HL-60 (cell line): ENCODE measurements around the gene CHD1.

Experiments used
- DNase-seq, 2 experiments: peaks; one replicate each; pipeline ENCODE4 v3.0.0-alpha.2; 2010 to 2020; ENCODE audit warnings: low read depth in 1 of 2, low spot score in 1 of 2
- H3K27ac ChIP-seq: fragments of 250-450 bp; sonication (Bioruptor Pico); replicated peaks from 2 replicates; pipeline ENCODE4 v1.5.1; 2020; ENCODE audit warnings: mild to moderate bottlenecking, moderate library complexity
- H3K27me3 ChIP-seq: fragments of 250-450 bp; sonication (Bioruptor Pico); 2 replicates; pipeline ENCODE4 v1.5.1; 2021; ENCODE audit warnings: mild to moderate bottlenecking, moderate library complexity; ENCODE audit not compliant: insufficient read depth, poor library complexity, severe bottlenecking
- H3K4me3 ChIP-seq: replicated peaks from 2 replicates; pipeline ENCODE4 v1.5.1; 2011; ENCODE audit warnings: mild to moderate bottlenecking, control low read depth, low read length; ENCODE audit not compliant: insufficient read depth
- GABPA ChIP-seq: IDR thresholded peaks from 2 replicates; pipeline ENCODE4 v1.6.1; 2012; ENCODE audit warnings: low read depth
- POLR2AphosphoS5 ChIP-seq: IDR thresholded peaks from 2 replicates; pipeline ENCODE4 v1.6.1; 2012; ENCODE audit warnings: low read depth
- SPI1 ChIP-seq: IDR thresholded peaks from 2 replicates; pipeline ENCODE4 v1.6.1; 2012; ENCODE audit warnings: low read depth, mild to moderate bottlenecking, borderline replicate concordance
- TF ChIP-seq, protein P1 (sequence below): IDR thresholded peaks from one replicate; pipeline ENCODE4 v1.5.1; 2011; ENCODE audit warnings: low read length, control low read depth, inconsistent platforms; ENCODE audit not compliant: insufficient read depth
- TF ChIP-seq, protein P2 (sequence below): IDR thresholded peaks from 2 replicates; pipeline ENCODE4 v1.6.1; 2012; ENCODE audit warnings: low read depth; ENCODE audit not compliant: insufficient replicate concordance

CHD1 gene

GRCh38 chr5:98846520-98846919, 82.3 kb downstream of the CHD1 start:
- DNase-seq: no peak
- Histone ChIP-seq H3K4me3 (no peak overlapping the region), H3K27ac (no peak overlapping the region), H3K27me3 (no peaks in the 10 kb centered on the region)
- TF ChIP-seq GABPA (no peak), POLR2AphosphoS5 (no peak), SPI1 (no peak)
- TF ChIP-seq, protein P1, sequence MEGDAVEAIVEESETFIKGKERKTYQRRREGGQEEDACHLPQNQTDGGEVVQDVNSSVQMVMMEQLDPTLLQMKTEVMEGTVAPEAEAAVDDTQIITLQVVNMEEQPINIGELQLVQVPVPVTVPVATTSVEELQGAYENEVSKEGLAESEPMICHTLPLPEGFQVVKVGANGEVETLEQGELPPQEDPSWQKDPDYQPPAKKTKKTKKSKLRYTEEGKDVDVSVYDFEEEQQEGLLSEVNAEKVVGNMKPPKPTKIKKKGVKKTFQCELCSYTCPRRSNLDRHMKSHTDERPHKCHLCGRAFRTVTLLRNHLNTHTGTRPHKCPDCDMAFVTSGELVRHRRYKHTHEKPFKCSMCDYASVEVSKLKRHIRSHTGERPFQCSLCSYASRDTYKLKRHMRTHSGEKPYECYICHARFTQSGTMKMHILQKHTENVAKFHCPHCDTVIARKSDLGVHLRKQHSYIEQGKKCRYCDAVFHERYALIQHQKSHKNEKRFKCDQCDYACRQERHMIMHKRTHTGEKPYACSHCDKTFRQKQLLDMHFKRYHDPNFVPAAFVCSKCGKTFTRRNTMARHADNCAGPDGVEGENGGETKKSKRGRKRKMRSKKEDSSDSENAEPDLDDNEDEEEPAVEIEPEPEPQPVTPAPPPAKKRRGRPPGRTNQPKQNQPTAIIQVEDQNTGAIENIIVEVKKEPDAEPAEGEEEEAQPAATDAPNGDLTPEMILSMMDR: no peak
- TF ChIP-seq, protein P2, sequence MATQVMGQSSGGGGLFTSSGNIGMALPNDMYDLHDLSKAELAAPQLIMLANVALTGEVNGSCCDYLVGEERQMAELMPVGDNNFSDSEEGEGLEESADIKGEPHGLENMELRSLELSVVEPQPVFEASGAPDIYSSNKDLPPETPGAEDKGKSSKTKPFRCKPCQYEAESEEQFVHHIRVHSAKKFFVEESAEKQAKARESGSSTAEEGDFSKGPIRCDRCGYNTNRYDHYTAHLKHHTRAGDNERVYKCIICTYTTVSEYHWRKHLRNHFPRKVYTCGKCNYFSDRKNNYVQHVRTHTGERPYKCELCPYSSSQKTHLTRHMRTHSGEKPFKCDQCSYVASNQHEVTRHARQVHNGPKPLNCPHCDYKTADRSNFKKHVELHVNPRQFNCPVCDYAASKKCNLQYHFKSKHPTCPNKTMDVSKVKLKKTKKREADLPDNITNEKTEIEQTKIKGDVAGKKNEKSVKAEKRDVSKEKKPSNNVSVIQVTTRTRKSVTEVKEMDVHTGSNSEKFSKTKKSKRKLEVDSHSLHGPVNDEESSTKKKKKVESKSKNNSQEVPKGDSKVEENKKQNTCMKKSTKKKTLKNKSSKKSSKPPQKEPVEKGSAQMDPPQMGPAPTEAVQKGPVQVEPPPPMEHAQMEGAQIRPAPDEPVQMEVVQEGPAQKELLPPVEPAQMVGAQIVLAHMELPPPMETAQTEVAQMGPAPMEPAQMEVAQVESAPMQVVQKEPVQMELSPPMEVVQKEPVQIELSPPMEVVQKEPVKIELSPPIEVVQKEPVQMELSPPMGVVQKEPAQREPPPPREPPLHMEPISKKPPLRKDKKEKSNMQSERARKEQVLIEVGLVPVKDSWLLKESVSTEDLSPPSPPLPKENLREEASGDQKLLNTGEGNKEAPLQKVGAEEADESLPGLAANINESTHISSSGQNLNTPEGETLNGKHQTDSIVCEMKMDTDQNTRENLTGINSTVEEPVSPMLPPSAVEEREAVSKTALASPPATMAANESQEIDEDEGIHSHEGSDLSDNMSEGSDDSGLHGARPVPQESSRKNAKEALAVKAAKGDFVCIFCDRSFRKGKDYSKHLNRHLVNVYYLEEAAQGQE: no peak

DNA sequence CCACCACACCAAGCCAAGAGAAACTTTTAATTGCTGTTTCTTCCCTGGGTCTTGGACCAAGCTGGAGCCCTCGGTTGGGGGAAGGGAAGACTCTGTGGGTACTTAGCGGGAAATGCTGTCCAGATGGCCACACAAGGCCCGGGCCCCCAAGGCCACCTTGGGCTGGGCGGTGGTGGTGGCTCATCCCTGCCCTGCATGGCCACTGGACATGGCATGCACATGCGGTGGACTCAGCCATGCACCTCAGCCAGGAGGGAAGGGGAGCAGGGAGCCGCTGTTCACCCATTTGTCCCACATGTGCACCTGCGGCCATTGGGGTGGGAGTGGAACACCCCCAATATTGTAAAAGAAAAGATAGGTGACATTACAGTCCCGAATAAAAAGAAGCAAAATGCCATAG, 82.9 kb downstream of the CHD1 start:
- Histone ChIP-seq H3K27me3 (no peaks in the 10 kb centered on the region), H3K27ac (no peak overlapping the region), H3K4me3 (no peak overlapping the region)
- no peak for DNase-seq
- TF ChIP-seq, protein P1: no peak
- TF ChIP-seq, protein P2: no peak
- TF ChIP-seq GABPA: no peak
- no peak for TF ChIP-seq POLR2AphosphoS5
- TF ChIP-seq SPI1: no peak

GRCh38 chr5:98844865-98845264, 83.9 kb downstream of the CHD1 start:
- DNase-seq: no peak
- no peak overlapping the region for H3K4me3 ChIP-seq
- TF ChIP-seq, protein P2: no peak
- TF ChIP-seq GABPA (no peak), POLR2AphosphoS5 (no peak), SPI1 (no peak)
- TF ChIP-seq, protein P1: no peak

More at GRCh38 chr5:98844865-98845264, 83.9 kb downstream of the CHD1 start:
- Histone ChIP-seq H3K27me3 (no peaks in the 10 kb centered on the region), H3K27ac (no peak overlapping the region)
